ENCODE data around the gene SUN3.

The SUN3 gene

GRCh38 chr7:48035967-48036478 lies 7.1 kb upstream of the SUN3 start:
- no peak for DNase-seq (ENCODE audit: low spot score)
- in situ Hi-C loops (cut with MboI; ENCODE audit: low pct_unique_long_range_greater_than_20kb, low sequenced_read_pairs, unreplicated experiment), result no loop called here
- TF ChIP-seq CTCF (IDR thresholded peaks at IDR 0.05; ENCODE audit: extremely low read depth, insufficient read depth, missing control alignments), result no peak

DNA sequence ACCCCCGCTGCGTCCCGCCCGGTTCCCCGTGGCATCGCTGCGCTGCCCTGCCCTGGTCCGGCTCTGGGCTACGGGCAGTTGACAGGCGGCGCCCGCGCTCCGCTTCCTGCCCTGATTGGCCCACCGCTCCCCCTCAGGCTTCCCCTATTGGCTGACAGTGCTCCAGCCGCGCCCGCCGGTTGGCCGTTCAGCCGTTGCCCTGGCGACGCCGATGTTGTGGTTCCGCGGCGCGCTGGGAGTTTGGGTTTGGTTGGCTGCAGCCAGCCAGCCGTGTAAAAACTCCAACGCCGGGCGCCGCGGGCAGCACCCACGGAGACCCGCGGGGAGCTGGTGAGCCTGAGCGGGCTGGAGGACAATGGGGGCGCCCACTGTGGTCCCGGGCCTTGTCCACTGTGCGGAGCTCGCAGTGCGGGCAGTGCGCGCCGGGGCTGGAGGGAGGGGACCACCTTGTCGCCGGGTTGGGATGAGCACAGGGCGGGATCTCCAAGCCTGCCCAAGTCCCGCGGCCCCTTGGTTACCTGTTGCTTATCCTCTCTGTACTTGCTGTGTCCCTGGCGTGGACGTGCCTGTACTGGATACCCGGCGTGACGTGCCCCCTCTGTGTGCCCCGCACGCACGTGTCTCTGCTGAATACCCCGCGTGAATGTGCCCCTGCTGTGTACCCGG lies 6.5 kb upstream of the SUN3 start, which contains the start of gene C7orf57:
Gene C7orf57, plus strand, starts transcription at position 243 of the 666 bp plus-strand sequence. CDS start 766 bp downstream, outside the sequence.
- DNase-seq (ENCODE audit: low spot score), result peak; percentile 86
- no peak for TF ChIP-seq CTCF (IDR thresholded peaks at IDR 0.05; ENCODE audit: extremely low read depth, insufficient read depth, missing control alignments)
- in situ Hi-C loops (cut with MboI; ENCODE audit: low pct_unique_long_range_greater_than_20kb, low sequenced_read_pairs, unreplicated experiment), result no loop called here

- in situ Hi-C loops (cut with MboI; ENCODE audit: low pct_unique_long_range_greater_than_20kb, low sequenced_read_pairs, unreplicated experiment), result no loop called here
- DNase-seq (ENCODE audit: low spot score), result no peak
- no peak for TF ChIP-seq CTCF (IDR thresholded peaks at IDR 0.05; ENCODE audit: extremely low read depth, insufficient read depth, missing control alignments)
Observed at GRCh38 chr7:48033922-48034321, 5.0 kb upstream of the SUN3 start.

DNA sequence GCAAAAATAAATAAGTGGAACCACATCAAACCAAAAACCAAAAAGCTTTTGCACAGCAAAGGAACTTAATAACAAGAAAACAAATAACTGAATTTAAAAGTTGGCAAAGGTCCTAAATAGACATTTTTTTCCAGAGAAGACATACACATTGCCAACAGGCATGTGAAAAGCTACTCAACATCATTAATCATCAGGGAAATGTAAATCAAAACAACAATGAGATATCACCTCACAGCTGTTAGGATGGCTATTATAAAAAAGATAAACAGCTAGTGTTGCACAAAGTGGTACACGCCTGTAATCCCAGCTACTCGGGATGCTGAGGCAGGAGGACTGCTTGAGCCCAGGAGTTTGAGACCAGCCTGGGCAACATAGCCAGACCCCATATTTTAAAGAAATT lies 2.2 kb upstream of the SUN3 start:
- in situ Hi-C loops (cut with MboI; ENCODE audit: low pct_unique_long_range_greater_than_20kb, low sequenced_read_pairs, unreplicated experiment), result no loop called here
- no peak for TF ChIP-seq CTCF (IDR thresholded peaks at IDR 0.05; ENCODE audit: extremely low read depth, insufficient read depth, missing control alignments)
- DNase-seq (ENCODE audit: low spot score), result no peak

DNA sequence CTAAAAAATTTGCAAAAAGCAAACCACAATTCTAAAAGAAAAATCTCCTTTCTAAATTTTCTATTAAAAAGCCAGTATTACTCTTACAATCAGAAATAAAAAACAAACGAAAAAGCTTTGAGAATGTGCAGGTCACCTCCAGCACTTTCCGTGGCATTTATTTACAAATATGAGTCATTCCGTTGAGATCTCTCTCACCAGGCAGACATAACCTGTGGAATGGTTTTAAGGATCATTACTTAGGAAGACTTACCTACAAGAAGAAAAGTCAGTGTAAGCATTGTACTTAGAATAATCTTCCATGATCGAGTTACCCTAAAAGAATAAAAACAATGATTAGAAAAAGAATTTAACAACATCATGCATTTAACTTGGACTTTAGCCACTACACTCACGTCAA lies 3.3 kb downstream of the SUN3 start:
- TF ChIP-seq CTCF (IDR thresholded peaks at IDR 0.05; ENCODE audit: extremely low read depth, insufficient read depth, missing control alignments), result no peak
- DNase-seq (ENCODE audit: low spot score), result no peak

DNA sequence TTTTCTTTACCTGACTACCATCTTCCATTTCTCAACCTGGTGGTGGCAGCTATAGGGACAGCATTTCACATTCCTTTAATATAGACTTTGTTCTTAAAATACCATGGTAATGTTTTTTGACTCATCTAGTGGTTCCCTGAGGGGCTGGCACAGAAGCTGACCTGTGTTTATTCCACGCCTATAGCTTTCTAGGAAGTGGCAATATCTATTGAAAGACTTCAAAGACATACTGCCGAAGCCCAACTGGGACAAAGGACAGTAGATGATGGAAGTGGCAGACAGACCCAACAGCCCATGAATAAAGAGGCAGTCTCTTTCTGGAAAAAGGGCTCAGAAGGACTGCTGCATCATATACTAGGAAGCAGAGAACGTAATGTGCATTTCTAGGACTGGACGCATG lies 11.2 kb downstream of the SUN3 start:
- no peak for TF ChIP-seq CTCF (IDR thresholded peaks at IDR 0.05; ENCODE audit: extremely low read depth, insufficient read depth, missing control alignments)
- in situ Hi-C loops (cut with MboI; ENCODE audit: low pct_unique_long_range_greater_than_20kb, low sequenced_read_pairs, unreplicated experiment), result no loop called here
- no peak for DNase-seq (ENCODE audit: low spot score)

More for the DNA sequence above, 3.3 kb downstream of the SUN3 start:
- in situ Hi-C loops (cut with MboI; ENCODE audit: low pct_unique_long_range_greater_than_20kb, low sequenced_read_pairs, unreplicated experiment), result no loop called here
